ENCODE data around the gene MICU1. TPM values are rescaled to one million over a fixed set of nuclear protein-coding genes. Genes with fewer than 3 reads are reported as not detected.

Gene MICU1
- total RNA-seq, 2 experiments from 2014 or later: 9.4 to 12.1 TPM

DNA sequence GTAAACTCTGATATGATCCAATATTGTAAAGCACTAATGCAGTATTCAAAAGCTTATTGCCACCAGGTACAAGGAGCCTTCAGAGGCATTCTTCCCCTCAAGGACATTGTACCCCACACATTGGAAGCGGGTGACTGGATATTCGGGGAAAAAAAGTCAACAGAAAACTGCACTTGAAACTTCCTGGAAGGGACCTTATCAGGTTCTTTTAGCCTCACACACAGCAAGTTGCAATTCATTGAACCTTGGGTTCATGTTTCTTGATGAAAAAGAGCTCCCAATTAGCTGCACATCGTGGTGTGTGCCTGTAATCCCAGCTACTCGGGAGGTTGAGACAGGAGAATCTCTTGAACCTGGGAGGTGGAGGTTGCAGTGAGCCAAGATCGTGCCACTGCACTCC, 16.4 kb upstream of the MICU1 start:
- no peak overlapping the region for H3K4me3 Mint-ChIP-seq
- no peaks in the 10 kb centered on the region for H3K27me3 ChIP-seq (ENCODE audit: control insufficient read depth in 1 of 2, insufficient read depth in 2 of 2, low read length in 2 of 2)
- H3K27ac ChIP-seq (ENCODE audit: low read depth in 1 of 2, low read length in 2 of 2): no peak overlapping the region
- no peaks in the 10 kb centered on the region for H3K9me3 Mint-ChIP-seq
- intact Hi-C loops (cut with DNase I, micrococcal nuclease): no loop called here
- TF ChIP-seq, protein P1, sequence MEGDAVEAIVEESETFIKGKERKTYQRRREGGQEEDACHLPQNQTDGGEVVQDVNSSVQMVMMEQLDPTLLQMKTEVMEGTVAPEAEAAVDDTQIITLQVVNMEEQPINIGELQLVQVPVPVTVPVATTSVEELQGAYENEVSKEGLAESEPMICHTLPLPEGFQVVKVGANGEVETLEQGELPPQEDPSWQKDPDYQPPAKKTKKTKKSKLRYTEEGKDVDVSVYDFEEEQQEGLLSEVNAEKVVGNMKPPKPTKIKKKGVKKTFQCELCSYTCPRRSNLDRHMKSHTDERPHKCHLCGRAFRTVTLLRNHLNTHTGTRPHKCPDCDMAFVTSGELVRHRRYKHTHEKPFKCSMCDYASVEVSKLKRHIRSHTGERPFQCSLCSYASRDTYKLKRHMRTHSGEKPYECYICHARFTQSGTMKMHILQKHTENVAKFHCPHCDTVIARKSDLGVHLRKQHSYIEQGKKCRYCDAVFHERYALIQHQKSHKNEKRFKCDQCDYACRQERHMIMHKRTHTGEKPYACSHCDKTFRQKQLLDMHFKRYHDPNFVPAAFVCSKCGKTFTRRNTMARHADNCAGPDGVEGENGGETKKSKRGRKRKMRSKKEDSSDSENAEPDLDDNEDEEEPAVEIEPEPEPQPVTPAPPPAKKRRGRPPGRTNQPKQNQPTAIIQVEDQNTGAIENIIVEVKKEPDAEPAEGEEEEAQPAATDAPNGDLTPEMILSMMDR (IDR thresholded peaks at IDR 0.05): no peak
- no peaks in the 10 kb centered on the region for H3K4me1 ChIP-seq (ENCODE audit: insufficient read depth, low read length)
- no peaks in the 10 kb centered on the region for H3K4me1 Mint-ChIP-seq (ENCODE audit: low read depth)
- H3K4me3 ChIP-seq (ENCODE audit: low read length): no peak overlapping the region
- ChIA-PET POLR2A (no interaction called here), CTCF (no interaction called here)
- no peaks in the 10 kb centered on the region for H3K36me3 ChIP-seq (ENCODE audit: insufficient read depth, low read length)
- no peak for DNase-seq
- no peak for ATAC-seq (ENCODE audit: poor library complexity)
- H3K9me3 ChIP-seq (ENCODE audit: control insufficient read depth in 1 of 2, insufficient read depth in 1 of 2, low read length in 2 of 2): no peaks in the 10 kb centered on the region
- no peaks in the 10 kb centered on the region for H3K36me3 Mint-ChIP-seq (ENCODE audit: low read depth)
- H3K27ac Mint-ChIP-seq: no peak overlapping the region
- peaks cover 12% of the 10 kb centered on the region for H3K27me3 Mint-ChIP-seq

DNA sequence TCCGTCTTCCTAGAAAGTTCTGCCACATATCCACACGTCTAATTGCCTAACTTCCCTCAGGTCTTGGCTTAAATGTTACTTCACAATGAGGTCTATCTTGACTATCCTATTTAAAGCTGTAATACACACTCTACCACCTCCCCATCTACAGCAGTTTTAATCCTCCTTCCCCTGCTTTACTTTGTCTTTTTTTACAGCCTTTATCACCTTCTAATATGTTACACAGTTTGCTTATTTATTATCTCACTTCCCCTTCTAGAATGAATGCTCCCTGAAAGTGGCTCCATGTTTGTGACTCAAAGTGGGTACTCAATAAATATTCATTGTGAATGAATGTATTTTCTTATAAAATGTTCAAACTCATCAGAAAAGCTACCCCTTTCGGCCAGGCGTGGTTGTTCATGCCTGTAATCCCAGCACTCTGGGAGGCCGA, 13.6 kb upstream of the MICU1 start:
- no peak overlapping the region for H3K27ac Mint-ChIP-seq
- Histone ChIP-seq H3K4me3 (ENCODE audit: low read length) (no peak overlapping the region), H3K9me3 (ENCODE audit: control insufficient read depth in 1 of 2, insufficient read depth in 1 of 2, low read length in 2 of 2) (no peaks in the 10 kb centered on the region), H3K27me3 (ENCODE audit: control insufficient read depth in 1 of 2, insufficient read depth in 2 of 2, low read length in 2 of 2) (no peaks in the 10 kb centered on the region), H3K4me1 (ENCODE audit: insufficient read depth, low read length) (no peaks in the 10 kb centered on the region), H3K36me3 (ENCODE audit: insufficient read depth, low read length) (no peaks in the 10 kb centered on the region), H3K27ac (ENCODE audit: low read depth in 1 of 2, low read length in 2 of 2) (no peak overlapping the region)
- CTCF ChIA-PET: no interaction called here
- no peaks in the 10 kb centered on the region for H3K36me3 Mint-ChIP-seq (ENCODE audit: low read depth)
- peaks cover 12% of the 10 kb centered on the region for H3K27me3 Mint-ChIP-seq
- TF ChIP-seq, protein P1 (IDR thresholded peaks at IDR 0.05): no peak
- no peak overlapping the region for H3K4me3 Mint-ChIP-seq
- POLR2A ChIA-PET: interaction anchor here (1.1 kb wide), 1 partner anchor 14 kb away, joined by 4 read pairs; the partner anchor contains the start of gene MICU1
- DNase-seq (no peak), ATAC-seq (ENCODE audit: poor library complexity) (no peak)
- H3K9me3 Mint-ChIP-seq: no peaks in the 10 kb centered on the region
- intact Hi-C loops (cut with DNase I, micrococcal nuclease): no loop called here
- no peaks in the 10 kb centered on the region for H3K4me1 Mint-ChIP-seq (ENCODE audit: low read depth)

DNA sequence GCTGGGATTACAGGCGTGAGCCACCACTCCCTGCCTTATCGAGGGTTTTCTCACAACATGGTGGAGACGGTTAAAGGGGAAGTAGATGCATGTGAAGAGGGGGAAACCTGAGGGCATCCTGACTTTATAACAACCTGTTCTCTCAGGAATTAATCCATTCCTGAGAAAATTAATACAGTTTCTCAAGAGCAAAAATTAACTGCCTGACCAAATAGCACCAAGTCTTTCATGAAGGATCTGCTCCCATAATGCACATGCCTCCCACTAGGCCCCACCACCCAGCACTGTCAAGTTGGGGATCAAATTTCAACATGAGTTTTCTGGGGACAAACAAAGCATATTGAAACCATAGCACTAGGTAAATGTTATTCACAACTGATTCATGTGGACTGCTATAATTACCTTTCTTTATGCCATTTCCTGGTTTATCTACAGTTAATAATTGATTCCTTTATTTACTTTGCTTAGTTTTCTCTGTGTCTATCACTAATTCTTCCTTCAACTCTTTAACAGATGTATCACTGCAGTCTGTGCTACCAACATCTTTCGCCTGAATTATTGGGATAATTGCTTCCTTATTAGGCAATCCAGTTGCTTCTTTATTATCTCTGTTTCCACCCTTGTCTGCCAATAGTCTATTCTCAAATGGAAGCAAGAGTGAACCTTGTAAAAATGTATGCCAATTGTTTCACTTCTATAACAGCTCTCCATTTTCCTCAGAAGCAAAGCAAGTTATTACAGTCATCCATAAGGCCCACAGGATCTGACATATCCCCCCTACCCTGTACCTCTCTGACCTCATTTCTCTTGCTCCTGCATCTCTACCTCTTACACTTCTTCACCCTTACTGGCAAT, 12.9 kb upstream of the MICU1 start:
- intact Hi-C loops (cut with DNase I, micrococcal nuclease): no loop called here
- no peak overlapping the region for H3K27ac Mint-ChIP-seq
- ATAC-seq (ENCODE audit: poor library complexity) (no peak), DNase-seq (no peak)
- POLR2A ChIA-PET: interaction anchor here (1.1 kb wide), 1 partner anchor 13 kb away, joined by 4 read pairs; the partner anchor contains the start of gene MICU1
- H3K4me3 Mint-ChIP-seq: no peak overlapping the region
- H3K36me3 Mint-ChIP-seq (ENCODE audit: low read depth): no peaks in the 10 kb centered on the region
- no peak overlapping the region for H3K4me3 ChIP-seq (ENCODE audit: low read length)
- H3K27me3 Mint-ChIP-seq: peaks cover 12% of the 10 kb centered on the region
- no peak overlapping the region for H3K27ac ChIP-seq (ENCODE audit: low read depth in 1 of 2, low read length in 2 of 2)
- no peaks in the 10 kb centered on the region for H3K27me3 ChIP-seq (ENCODE audit: control insufficient read depth in 1 of 2, insufficient read depth in 2 of 2, low read length in 2 of 2)
- H3K9me3 Mint-ChIP-seq: no peaks in the 10 kb centered on the region
- CTCF ChIA-PET: no interaction called here
- no peaks in the 10 kb centered on the region for H3K9me3 ChIP-seq (ENCODE audit: control insufficient read depth in 1 of 2, insufficient read depth in 1 of 2, low read length in 2 of 2)
- H3K36me3 ChIP-seq (ENCODE audit: insufficient read depth, low read length): no peaks in the 10 kb centered on the region
- no peaks in the 10 kb centered on the region for H3K4me1 Mint-ChIP-seq (ENCODE audit: low read depth)
- H3K4me1 ChIP-seq (ENCODE audit: insufficient read depth, low read length): no peaks in the 10 kb centered on the region
- TF ChIP-seq, protein P1 (IDR thresholded peaks at IDR 0.05): no peak
